Neural progenitor cell (in vitro differentiated cells): ENCODE data around the gene PLEKHG4B.

ENCODE experiments used
- CTCF ChIP-seq: fragments of 200-600 bp; sonication (generic); IDR thresholded peaks from 2 replicates; pipeline ENCODE4 v1.5.1; 2017; ENCODE audit warnings: antibody characterized with exemption, mild to moderate bottlenecking
- EZH2 ChIP-seq: fragments of 200-600 bp; sonication (generic); IDR thresholded peaks from 2 replicates; pipeline ENCODE4 v1.6.1; 2017; ENCODE audit warnings: antibody characterized with exemption, mild to moderate bottlenecking, moderate library complexity

GRCh38 chr5:160921-161802 lies 69.2 kb downstream of the PLEKHG4B start:
- TF ChIP-seq EZH2 (no peak), CTCF (no peak)
